Panc1 (cell line): Measurements from ENCODE around the gene PGA3. TPM values are rescaled to one million over a fixed set of nuclear protein-coding genes. Genes with fewer than 3 reads are reported as not detected.
"Not testable (repeated sequence)": the region's sequence is repeated elsewhere in the genome, so short reads cannot be mapped to it uniquely, and the experiment has no call there.

Experiments
- ATAC-seq: fragments of 200-7000 bp; cut with Tn5 transposase; 2 replicates; pipeline ENCODE4 v1.9.1; 2020; ENCODE audit warnings: mild to moderate bottlenecking, moderate library complexity
- BruUV-seq: library from RNA; stranded (reverse); fragments of 400-500 nt; replicated peaks from 2 replicates; lab custom pipeline; 2021; lab: Mats Ljungman, UMichigan
- CTCF ChIA-PET: fragments of 300-600 bp; sonication (Branson Sonifier 250); formaldehyde crosslinking; loops from one replicate; lab custom pipeline; 2022; ENCODE audit warnings: antibody characterized with exemption; lab: Charles Lee
- POLR2A ChIA-PET: fragments of 300-600 bp; sonication (Branson Sonifier 250); formaldehyde crosslinking; loops from one replicate; lab custom pipeline; 2022; ENCODE audit warnings: antibody characterized with exemption; lab: Charles Lee
- DNase-seq: peaks from one replicate; pipeline ENCODE4 v3.0.0-alpha.2; 2010; ENCODE audit warnings: low read depth, low spot score
- H3K27ac ChIP-seq: 2 replicates; pipeline ENCODE4 v1.5.1; 2011; ENCODE audit warnings: mild to moderate bottlenecking, low read length, inconsistent platforms
- H3K27me3 ChIP-seq: fragments of 200-500 bp; sonication (Bioruptor generic); 2 replicates; pipeline ENCODE4 v1.6.0; 2014; ENCODE audit warnings: low read length, inconsistent platforms; ENCODE audit not compliant: control insufficient read depth, insufficient read depth
- H3K36me3 ChIP-seq: fragments of 200-500 bp; sonication (Bioruptor generic); 2 replicates; pipeline ENCODE4 v1.5.1; 2014; ENCODE audit warnings: inconsistent platforms, mild to moderate bottlenecking, low read length, moderate library complexity; ENCODE audit not compliant: control insufficient read depth, insufficient read depth
- H3K4me1 ChIP-seq: 2 replicates; pipeline ENCODE4 v1.5.1; 2011; ENCODE audit warnings: inconsistent platforms, mild to moderate bottlenecking, low read length, moderate library complexity; ENCODE audit not compliant: control insufficient read depth, insufficient read depth
- H3K4me3 ChIP-seq, 2 experiments: 2 replicates each; pipeline ENCODE4 v1.5.1; 2011 to 2012; ENCODE audit warnings: low read depth in 2 of 2, low read length in 2 of 2, mild to moderate bottlenecking in 2 of 2, inconsistent platforms in 1 of 2, moderate library complexity in 1 of 2
- H3K9me3 ChIP-seq: fragments of 200-500 bp; sonication (Bioruptor generic); 2 replicates; pipeline ENCODE4 v1.5.1; 2014; ENCODE audit warnings: low read depth, mild to moderate bottlenecking, inconsistent platforms, low read length, moderate library complexity; ENCODE audit not compliant: control insufficient read depth, insufficient read depth
- in situ Hi-C: cut with HindIII; loops from 2 replicates; pipeline ENCODE4 v1.10.0; 2016; ENCODE audit warnings: low sequenced_read_pairs, low pct_unique_long_range_greater_than_20kb
- intact Hi-C: fragments of 100-400 bp; cut with micrococcal nuclease; formaldehyde crosslinking; loops from one replicate; pipeline ENCODE4 v1.10.0; 2022; ENCODE audit not compliant: unreplicated experiment
- total RNA-seq: library from RNA; stranded (reverse); gene quantifications from one replicate; pipeline ENCODE4 v1.2.1, GENCODE V29; 2021; ENCODE audit not compliant: unreplicated experiment

The PGA3 gene
- total RNA-seq, 1 experiment from 2014 or later = not detected

GRCh38 chr11:61213711-61214324, 10.5 kb downstream of the PGA3 start:
- H3K4me3 ChIP-seq, BruUV-seq, POLR2A ChIA-PET, H3K9me3 ChIP-seq, H3K27me3 ChIP-seq, H3K4me1 ChIP-seq, DNase-seq, H3K27ac ChIP-seq, intact Hi-C loops, CTCF ChIA-PET, in situ Hi-C loops, H3K36me3 ChIP-seq, ATAC-seq: not testable (repeated sequence)

DNA sequence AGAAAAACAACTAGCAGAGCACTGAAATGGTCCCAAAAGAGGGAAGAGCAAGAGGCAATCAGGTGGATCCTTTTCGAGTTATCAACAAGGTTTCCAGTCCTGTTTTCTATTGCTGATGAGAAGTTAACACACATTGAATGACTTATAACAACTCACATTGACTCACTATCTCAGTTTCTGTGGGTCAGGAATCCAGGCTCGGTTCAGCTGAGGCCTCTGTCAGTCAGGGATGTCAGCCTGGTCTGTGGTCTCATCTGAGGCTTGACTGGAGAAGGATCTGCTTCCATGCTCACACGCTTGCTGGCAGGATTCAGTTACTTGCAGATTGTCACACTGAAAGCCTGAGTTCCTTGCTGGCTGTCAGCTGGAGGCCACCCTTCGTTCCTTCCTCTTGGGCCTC, 15.0 kb downstream of the PGA3 start:
- H3K27me3 ChIP-seq, in situ Hi-C loops, H3K4me3 ChIP-seq, DNase-seq, POLR2A ChIA-PET, ATAC-seq, H3K9me3 ChIP-seq, H3K4me1 ChIP-seq, H3K27ac ChIP-seq, H3K36me3 ChIP-seq, BruUV-seq, CTCF ChIA-PET, intact Hi-C loops: not testable (repeated sequence)

DNA sequence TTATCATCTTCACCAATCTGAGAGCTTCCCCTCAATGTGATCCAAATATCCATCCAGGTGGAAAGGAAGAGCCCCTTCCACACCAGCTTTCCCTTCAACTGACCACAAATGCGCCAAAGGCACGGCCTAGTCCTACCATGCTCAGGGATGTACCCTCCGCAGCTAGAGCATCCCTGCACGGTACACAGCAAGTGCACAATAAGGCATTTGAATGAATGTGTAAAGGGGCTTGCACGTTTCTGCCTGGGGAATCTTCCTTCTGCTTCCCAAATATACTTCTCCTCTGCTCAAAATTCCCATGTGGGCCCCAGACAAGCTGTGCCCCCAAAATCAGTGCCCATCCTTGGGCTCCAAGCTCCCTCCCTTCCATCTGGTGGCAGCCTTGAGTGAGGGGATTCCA, 15.7 kb downstream of the PGA3 start:
- H3K4me1 ChIP-seq, H3K36me3 ChIP-seq, POLR2A ChIA-PET, H3K27ac ChIP-seq, BruUV-seq, ATAC-seq, H3K27me3 ChIP-seq, in situ Hi-C loops, H3K4me3 ChIP-seq, H3K9me3 ChIP-seq, CTCF ChIA-PET, intact Hi-C loops, DNase-seq: not testable (repeated sequence)

GRCh38 chr11:61222047-61222446, 18.7 kb downstream of the PGA3 start, which contains the start of gene PGA4:
Gene PGA4 (plus strand): TSS chr11:61222347. CDS start chr11:61222401, 54 bp downstream.
- H3K27ac ChIP-seq, CTCF ChIA-PET, POLR2A ChIA-PET, H3K9me3 ChIP-seq, BruUV-seq, DNase-seq, in situ Hi-C loops, H3K4me3 ChIP-seq, H3K4me1 ChIP-seq, H3K36me3 ChIP-seq, ATAC-seq, intact Hi-C loops, H3K27me3 ChIP-seq: not testable (repeated sequence)

DNA sequence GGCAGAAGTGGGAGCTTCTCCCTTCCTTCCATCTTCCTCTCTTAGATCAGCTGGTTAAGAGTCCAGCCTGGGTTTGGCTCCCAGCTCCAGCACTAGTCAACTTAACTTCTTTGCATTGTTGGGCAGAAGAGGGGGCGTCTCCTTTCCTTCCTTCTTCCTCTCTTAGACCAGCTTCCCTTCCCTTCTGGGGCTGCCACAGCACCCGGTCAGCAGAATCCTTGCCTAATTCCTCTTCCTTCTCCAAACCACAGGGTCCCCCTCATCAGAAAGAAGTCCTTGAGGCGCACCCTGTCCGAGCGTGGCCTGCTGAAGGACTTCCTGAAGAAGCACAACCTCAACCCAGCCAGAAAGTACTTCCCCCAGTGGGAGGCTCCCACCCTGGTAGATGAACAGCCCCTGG, 19.4 kb downstream of the PGA3 start:
- in situ Hi-C loops, H3K36me3 ChIP-seq, CTCF ChIA-PET, H3K4me3 ChIP-seq, DNase-seq, H3K27me3 ChIP-seq, BruUV-seq, H3K4me1 ChIP-seq, ATAC-seq, intact Hi-C loops, POLR2A ChIA-PET, H3K9me3 ChIP-seq, H3K27ac ChIP-seq: not testable (repeated sequence)

DNA sequence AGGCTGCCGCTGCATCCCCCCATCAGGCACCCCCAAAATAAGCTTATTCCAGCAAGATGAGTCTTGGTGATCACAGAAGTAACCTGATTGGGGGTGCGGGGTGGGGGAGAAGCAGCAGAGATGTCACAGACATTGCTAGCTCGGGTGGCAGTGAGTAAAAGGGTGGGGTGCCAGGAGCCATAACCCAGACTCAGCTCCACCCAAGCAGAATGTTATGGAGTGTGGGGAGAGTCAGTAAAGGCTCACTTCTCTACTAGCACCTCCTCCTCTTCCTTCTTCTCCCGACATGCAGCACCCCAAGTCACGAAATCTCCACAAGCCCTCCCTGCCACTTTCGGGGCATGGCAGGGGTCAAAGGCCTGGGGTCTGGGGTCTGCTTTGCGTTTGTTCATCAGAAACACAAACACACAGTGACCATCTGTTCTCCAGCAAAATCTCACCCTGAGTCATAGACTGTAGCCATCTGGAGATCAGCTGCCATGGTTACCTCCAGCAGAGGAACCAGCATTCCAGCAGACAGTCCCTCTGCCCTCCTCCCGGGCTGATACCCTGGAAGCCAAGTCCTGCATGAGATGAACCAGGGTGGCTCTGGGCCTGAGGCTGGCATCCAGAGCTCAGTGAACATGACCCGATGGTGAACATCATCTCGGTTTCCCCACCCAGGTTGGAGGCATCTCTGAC, 23.3 kb downstream of the PGA3 start:
- BruUV-seq, H3K27me3 ChIP-seq, ATAC-seq, POLR2A ChIA-PET, H3K4me1 ChIP-seq, intact Hi-C loops, DNase-seq, H3K4me3 ChIP-seq, H3K9me3 ChIP-seq, H3K36me3 ChIP-seq, H3K27ac ChIP-seq, in situ Hi-C loops, CTCF ChIA-PET: not testable (repeated sequence)

- H3K9me3 ChIP-seq, DNase-seq, ATAC-seq, H3K27me3 ChIP-seq, BruUV-seq, H3K36me3 ChIP-seq, H3K4me1 ChIP-seq, CTCF ChIA-PET, H3K4me3 ChIP-seq, H3K27ac ChIP-seq, POLR2A ChIA-PET, in situ Hi-C loops, intact Hi-C loops: not testable (repeated sequence)
Observed at GRCh38 chr11:61229458-61229857, 26.1 kb downstream of the PGA3 start.
